ENCODE measurements around the gene LDLRAD3.
A peak's percentile ranks its signal among the peaks of the same experiment; 100 is the strongest.

LDLRAD3 gene

GRCh38 chr11:36270701-36271100, 326.8 kb downstream of the LDLRAD3 start:
- TF ChIP-seq CTCF (conservative IDR thresholded peaks at IDR 0.05; ENCODE audit: low read depth, low read length), result no peak
- H3K4me3 ChIP-seq (ENCODE audit: low read depth, low read length), result no peak overlapping the region
- DNase-seq (ENCODE audit: low read depth), result no peak

- DNase-seq (ENCODE audit: low read depth), result no peak
- H3K4me3 ChIP-seq (ENCODE audit: low read depth, low read length), result no peak overlapping the region
- peak; percentile 29 for TF ChIP-seq CTCF (conservative IDR thresholded peaks at IDR 0.05; ENCODE audit: low read depth, low read length)
These were observed 328.0 kb downstream of the LDLRAD3 start for GRCh38 chr11:36271794-36272407.

- H3K4me3 ChIP-seq (ENCODE audit: low read depth, low read length), result no peak overlapping the region
- no peak for TF ChIP-seq CTCF (conservative IDR thresholded peaks at IDR 0.05; ENCODE audit: low read depth, low read length)
- DNase-seq (ENCODE audit: low read depth), result peak; percentile 25
These were observed 329.2 kb downstream of the LDLRAD3 start for GRCh38 chr11:36273110-36273509.

- DNase-seq (ENCODE audit: low read depth), result no peak
- H3K4me3 ChIP-seq (ENCODE audit: low read depth, low read length), result no peak overlapping the region
- TF ChIP-seq CTCF (conservative IDR thresholded peaks at IDR 0.05; ENCODE audit: low read depth, low read length), result no peak
These were observed 330.6 kb downstream of the LDLRAD3 start for GRCh38 chr11:36274414-36274813.

GRCh38 chr11:36278531-36279282, 334.8 kb downstream of the LDLRAD3 start:
- no peak overlapping the region for H3K4me3 ChIP-seq (ENCODE audit: low read depth, low read length)
- TF ChIP-seq CTCF (conservative IDR thresholded peaks at IDR 0.05; ENCODE audit: low read depth, low read length), result peak; percentile 39
- peak; percentile 78 for DNase-seq (ENCODE audit: low read depth)

GRCh38 chr11:36280531-36280930, 336.7 kb downstream of the LDLRAD3 start:
- no peak for TF ChIP-seq CTCF (conservative IDR thresholded peaks at IDR 0.05; ENCODE audit: low read depth, low read length)

More at GRCh38 chr11:36280531-36280930, 336.7 kb downstream of the LDLRAD3 start:
- no peak overlapping the region for H3K4me3 ChIP-seq (ENCODE audit: low read depth, low read length)
- no peak for DNase-seq (ENCODE audit: low read depth)

Measured in choroid plexus epithelial cell (primary cell).